GM18508 (cell line): ENCODE measurements around the gene RUNX3.

Source experiments
- ATAC-seq: cut with Tn5 transposase; IDR thresholded peaks from one replicate; pipeline ENCODE4 v1.9.1; 2021; ENCODE audit warnings: moderate number of reproducible peaks; ENCODE audit not compliant: insufficient read depth, unreplicated experiment

The RUNX3 gene

GRCh38 chr1:24850328-24850920 is 79.7 kb downstream of the RUNX3 start:
- ATAC-seq: no peak

GRCh38 chr1:24849672-24850295 is 80.3 kb downstream of the RUNX3 start:
- no peak for ATAC-seq
